HepG2 (cell line): Measurements from ENCODE around the gene ADGRG6. TPM values are rescaled to one million over a fixed set of nuclear protein-coding genes. Genes with fewer than 3 reads are reported as not detected.

Experiments
- ASH2L ChIP-seq: fragments of 300-600, 200-600 bp; sonication (generic); IDR thresholded peaks from 2 replicates; pipeline ENCODE4 v1.7.0; 2017; ENCODE audit warnings: low read depth, mild to moderate bottlenecking, moderate library complexity, mixed read lengths, low read length; ENCODE audit not compliant: insufficient read length
- ATM ChIP-seq: fragments of 450-650 bp; IDR thresholded peaks from 2 replicates; pipeline ENCODE4 v1.7.1; 2017; ENCODE audit warnings: mild to moderate bottlenecking, borderline replicate concordance
- CEBPG ChIP-seq: IDR thresholded peaks from 2 replicates; pipeline ENCODE4 v1.6.1; 2016
- GATA4 ChIP-seq: sonication (generic); IDR thresholded peaks from 2 replicates; pipeline ENCODE4 v1.6.1; 2016; ENCODE audit warnings: antibody characterized with exemption, low read depth, borderline replicate concordance
- HMGA1 ChIP-seq: sonication (generic); formaldehyde crosslinking; conservative IDR thresholded peaks from 2 replicates; pipeline ENCODE4 v1.4.0; 2020; ENCODE audit warnings: missing genetic modification reagents
- NAIF1 ChIP-seq: sonication (generic); formaldehyde crosslinking; IDR thresholded peaks from 2 replicates; pipeline ENCODE4 v1.5.0; 2020; ENCODE audit warnings: mild to moderate bottlenecking, missing genetic modification reagents, borderline replicate concordance
- RAD21 ChIP-seq: fragments of 450-650 bp; formaldehyde crosslinking; IDR thresholded peaks from 2 replicates; pipeline ENCODE4 v1.5.0; 2020; ENCODE audit warnings: mild to moderate bottlenecking
- SYNCRIP ChIP-seq: fragments of 200-400 bp; formaldehyde crosslinking; IDR thresholded peaks from 2 replicates; pipeline ENCODE4 v1.6.1; 2018; ENCODE audit warnings: mild to moderate bottlenecking, low read depth, low read length; ENCODE audit not compliant: insufficient read depth
- TP53 ChIP-seq: sonication (generic); formaldehyde crosslinking; conservative IDR thresholded peaks from 2 replicates; pipeline ENCODE4 v1.4.0; 2020; ENCODE audit warnings: missing genetic modification reagents
- ZC3H4 ChIP-seq: sonication (generic); formaldehyde crosslinking; IDR thresholded peaks from 2 replicates; pipeline ENCODE4 v1.4.0; 2020; ENCODE audit warnings: missing genetic modification reagents, borderline replicate concordance
- ZFP37 ChIP-seq: sonication (generic); formaldehyde crosslinking; IDR thresholded peaks from 2 replicates; pipeline ENCODE4 v1.4.0; 2020; ENCODE audit warnings: missing genetic modification reagents, borderline replicate concordance
- ZNF234 ChIP-seq: sonication (generic); formaldehyde crosslinking; conservative IDR thresholded peaks from 2 replicates; pipeline ENCODE4 v1.5.1; 2020; ENCODE audit warnings: mild to moderate bottlenecking, missing genetic modification reagents
- ZNF766 ChIP-seq: sonication (generic); formaldehyde crosslinking; IDR thresholded peaks from 2 replicates; pipeline ENCODE4 v1.5.0; 2020; ENCODE audit warnings: missing genetic modification reagents, borderline replicate concordance
- polyA plus RNA-seq, 8 experiments: library from polyadenylated mRNA; depleted of rRNA in 3 of 8; stranded (reverse) in 7 of 8; unstranded in 1 of 8; fragments of >200 nt; fragmentation: Illumina TruSeq in 4 of 8; extraction: Trizol in 4 of 8; gene quantifications; 2 replicates each; pipeline versions ENCODE4 v1.2.1 to v1.2.3, GENCODE V29; 2011 to 2016; ENCODE audit warnings: low read depth in 4 of 8, missing spikeins in 1 of 8, mixed read lengths in 1 of 8; ENCODE audit not compliant: insufficient read depth in 1 of 8
- total RNA-seq, 5 experiments: library from RNA; depleted of rRNA; stranded (reverse); fragments of >200 nt; fragmentation: Illumina TruSeq; extraction: Trizol; gene quantifications; 2 replicates each; pipeline ENCODE4 v1.2.3, GENCODE V29; 2016; ENCODE audit warnings: low read depth in 1 of 5
- TF ChIP-seq, protein P1 (sequence below): sonication (generic); formaldehyde crosslinking; IDR thresholded peaks from 2 replicates; pipeline ENCODE4 v1.8.1; 2023; ENCODE audit warnings: mild to moderate bottlenecking, missing genetic modification reagents
- TF ChIP-seq, protein P2 (sequence below): sonication (generic); formaldehyde crosslinking; IDR thresholded peaks from 2 replicates; pipeline ENCODE4 v1.5.0; 2020; ENCODE audit warnings: mild to moderate bottlenecking, missing genetic modification reagents, borderline replicate concordance
- TF ChIP-seq, protein P3 (sequence below): sonication (generic); formaldehyde crosslinking; conservative IDR thresholded peaks from 2 replicates; pipeline ENCODE4 v1.8.0; 2022; ENCODE audit warnings: low read depth, missing genetic modification reagents
- TF ChIP-seq, protein P4 (sequence below): sonication (generic); formaldehyde crosslinking; IDR thresholded peaks from 2 replicates; pipeline ENCODE4 v1.5.0; 2020; ENCODE audit warnings: missing genetic modification reagents
- TF ChIP-seq, protein P5 (sequence below): sonication (generic); formaldehyde crosslinking; IDR thresholded peaks from 2 replicates; pipeline ENCODE4 v1.5.1; 2020; ENCODE audit warnings: mild to moderate bottlenecking, missing genetic modification reagents, moderate library complexity

ADGRG6 gene
- total and polyA plus RNA-seq, 2 of the 13 experiments (the other 11 are each of a cell fraction or from before 2014, with no cell fraction given), result 129 to 249 TPM

DNA sequence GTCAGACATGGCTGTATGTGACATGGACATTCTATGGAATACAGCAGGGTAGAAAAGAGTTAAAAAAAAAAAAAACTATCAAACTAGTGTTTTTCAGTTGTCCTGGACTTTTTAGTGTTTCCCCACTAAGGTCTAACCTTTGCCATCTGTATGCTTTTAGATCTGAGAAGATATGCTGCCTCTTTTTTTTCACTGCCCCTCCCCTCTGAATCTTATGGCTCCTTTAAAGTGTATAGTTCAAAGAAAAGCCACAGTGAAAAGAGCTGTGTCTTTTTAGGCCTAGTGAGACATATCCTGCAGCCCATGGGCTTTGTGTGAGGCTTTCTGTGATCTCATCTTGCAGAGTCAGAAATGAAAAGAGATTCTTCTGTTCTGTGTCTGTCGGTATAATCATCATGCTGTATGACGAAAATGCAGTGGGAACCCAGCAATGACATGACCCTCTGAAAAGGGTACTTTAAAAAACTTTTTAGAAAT is 29.3 kb downstream of the ADGRG6 start (continued):
- TF ChIP-seq GATA4 (peak; percentile 95), ZNF766 (CRISPR knock-in tag) (no peak), TP53 (no peak), NAIF1 (CRISPR knock-in tag) (no peak), ZNF234 (no peak), ATM (no peak), ZFP37 (CRISPR knock-in tag) (no peak), RAD21 (CRISPR knock-in tag) (peak; percentile 27; the same call in 1 of the 2 replicates), CEBPG (peak; percentile 49), ZC3H4 (CRISPR knock-in tag) (no peak), ASH2L (peak; percentile 88), SYNCRIP (no peak), HMGA1 (no peak)
- TF ChIP-seq, protein P1, sequence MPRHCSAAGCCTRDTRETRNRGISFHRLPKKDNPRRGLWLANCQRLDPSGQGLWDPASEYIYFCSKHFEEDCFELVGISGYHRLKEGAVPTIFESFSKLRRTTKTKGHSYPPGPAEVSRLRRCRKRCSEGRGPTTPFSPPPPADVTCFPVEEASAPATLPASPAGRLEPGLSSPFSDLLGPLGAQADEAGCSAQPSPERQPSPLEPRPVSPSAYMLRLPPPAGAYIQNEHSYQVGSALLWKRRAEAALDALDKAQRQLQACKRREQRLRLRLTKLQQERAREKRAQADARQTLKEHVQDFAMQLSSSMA (CRISPR knock-in tag), result no peak
- TF ChIP-seq, protein P2, sequence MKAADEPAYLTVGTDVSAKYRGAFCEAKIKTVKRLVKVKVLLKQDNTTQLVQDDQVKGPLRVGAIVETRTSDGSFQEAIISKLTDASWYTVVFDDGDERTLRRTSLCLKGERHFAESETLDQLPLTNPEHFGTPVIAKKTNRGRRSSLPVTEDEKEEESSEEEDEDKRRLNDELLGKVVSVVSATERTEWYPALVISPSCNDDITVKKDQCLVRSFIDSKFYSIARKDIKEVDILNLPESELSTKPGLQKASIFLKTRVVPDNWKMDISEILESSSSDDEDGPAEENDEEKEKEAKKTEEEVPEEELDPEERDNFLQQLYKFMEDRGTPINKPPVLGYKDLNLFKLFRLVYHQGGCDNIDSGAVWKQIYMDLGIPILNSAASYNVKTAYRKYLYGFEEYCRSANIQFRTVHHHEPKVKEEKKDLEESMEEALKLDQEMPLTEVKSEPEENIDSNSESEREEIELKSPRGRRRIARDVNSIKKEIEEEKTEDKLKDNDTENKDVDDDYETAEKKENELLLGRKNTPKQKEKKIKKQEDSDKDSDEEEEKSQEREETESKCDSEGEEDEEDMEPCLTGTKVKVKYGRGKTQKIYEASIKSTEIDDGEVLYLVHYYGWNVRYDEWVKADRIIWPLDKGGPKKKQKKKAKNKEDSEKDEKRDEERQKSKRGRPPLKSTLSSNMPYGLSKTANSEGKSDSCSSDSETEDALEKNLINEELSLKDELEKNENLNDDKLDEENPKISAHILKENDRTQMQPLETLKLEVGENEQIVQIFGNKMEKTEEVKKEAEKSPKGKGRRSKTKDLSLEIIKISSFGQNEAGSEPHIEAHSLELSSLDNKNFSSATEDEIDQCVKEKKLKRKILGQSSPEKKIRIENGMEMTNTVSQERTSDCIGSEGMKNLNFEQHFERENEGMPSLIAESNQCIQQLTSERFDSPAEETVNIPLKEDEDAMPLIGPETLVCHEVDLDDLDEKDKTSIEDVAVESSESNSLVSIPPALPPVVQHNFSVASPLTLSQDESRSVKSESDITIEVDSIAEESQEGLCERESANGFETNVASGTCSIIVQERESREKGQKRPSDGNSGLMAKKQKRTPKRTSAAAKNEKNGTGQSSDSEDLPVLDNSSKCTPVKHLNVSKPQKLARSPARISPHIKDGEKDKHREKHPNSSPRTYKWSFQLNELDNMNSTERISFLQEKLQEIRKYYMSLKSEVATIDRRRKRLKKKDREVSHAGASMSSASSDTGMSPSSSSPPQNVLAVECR (CRISPR knock-in tag), result peak; percentile 23; the same call in 1 of the 2 replicates
- TF ChIP-seq, protein P3, sequence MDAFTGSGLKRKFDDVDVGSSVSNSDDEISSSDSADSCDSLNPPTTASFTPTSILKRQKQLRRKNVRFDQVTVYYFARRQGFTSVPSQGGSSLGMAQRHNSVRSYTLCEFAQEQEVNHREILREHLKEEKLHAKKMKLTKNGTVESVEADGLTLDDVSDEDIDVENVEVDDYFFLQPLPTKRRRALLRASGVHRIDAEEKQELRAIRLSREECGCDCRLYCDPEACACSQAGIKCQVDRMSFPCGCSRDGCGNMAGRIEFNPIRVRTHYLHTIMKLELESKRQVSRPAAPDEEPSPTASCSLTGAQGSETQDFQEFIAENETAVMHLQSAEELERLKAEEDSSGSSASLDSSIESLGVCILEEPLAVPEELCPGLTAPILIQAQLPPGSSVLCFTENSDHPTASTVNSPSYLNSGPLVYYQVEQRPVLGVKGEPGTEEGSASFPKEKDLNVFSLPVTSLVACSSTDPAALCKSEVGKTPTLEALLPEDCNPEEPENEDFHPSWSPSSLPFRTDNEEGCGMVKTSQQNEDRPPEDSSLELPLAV (CRISPR knock-in tag), result no peak
- TF ChIP-seq, protein P4, sequence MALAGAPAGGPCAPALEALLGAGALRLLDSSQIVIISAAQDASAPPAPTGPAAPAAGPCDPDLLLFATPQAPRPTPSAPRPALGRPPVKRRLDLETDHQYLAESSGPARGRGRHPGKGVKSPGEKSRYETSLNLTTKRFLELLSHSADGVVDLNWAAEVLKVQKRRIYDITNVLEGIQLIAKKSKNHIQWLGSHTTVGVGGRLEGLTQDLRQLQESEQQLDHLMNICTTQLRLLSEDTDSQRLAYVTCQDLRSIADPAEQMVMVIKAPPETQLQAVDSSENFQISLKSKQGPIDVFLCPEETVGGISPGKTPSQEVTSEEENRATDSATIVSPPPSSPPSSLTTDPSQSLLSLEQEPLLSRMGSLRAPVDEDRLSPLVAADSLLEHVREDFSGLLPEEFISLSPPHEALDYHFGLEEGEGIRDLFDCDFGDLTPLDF (CRISPR knock-in tag), result no peak
- TF ChIP-seq, protein P5, sequence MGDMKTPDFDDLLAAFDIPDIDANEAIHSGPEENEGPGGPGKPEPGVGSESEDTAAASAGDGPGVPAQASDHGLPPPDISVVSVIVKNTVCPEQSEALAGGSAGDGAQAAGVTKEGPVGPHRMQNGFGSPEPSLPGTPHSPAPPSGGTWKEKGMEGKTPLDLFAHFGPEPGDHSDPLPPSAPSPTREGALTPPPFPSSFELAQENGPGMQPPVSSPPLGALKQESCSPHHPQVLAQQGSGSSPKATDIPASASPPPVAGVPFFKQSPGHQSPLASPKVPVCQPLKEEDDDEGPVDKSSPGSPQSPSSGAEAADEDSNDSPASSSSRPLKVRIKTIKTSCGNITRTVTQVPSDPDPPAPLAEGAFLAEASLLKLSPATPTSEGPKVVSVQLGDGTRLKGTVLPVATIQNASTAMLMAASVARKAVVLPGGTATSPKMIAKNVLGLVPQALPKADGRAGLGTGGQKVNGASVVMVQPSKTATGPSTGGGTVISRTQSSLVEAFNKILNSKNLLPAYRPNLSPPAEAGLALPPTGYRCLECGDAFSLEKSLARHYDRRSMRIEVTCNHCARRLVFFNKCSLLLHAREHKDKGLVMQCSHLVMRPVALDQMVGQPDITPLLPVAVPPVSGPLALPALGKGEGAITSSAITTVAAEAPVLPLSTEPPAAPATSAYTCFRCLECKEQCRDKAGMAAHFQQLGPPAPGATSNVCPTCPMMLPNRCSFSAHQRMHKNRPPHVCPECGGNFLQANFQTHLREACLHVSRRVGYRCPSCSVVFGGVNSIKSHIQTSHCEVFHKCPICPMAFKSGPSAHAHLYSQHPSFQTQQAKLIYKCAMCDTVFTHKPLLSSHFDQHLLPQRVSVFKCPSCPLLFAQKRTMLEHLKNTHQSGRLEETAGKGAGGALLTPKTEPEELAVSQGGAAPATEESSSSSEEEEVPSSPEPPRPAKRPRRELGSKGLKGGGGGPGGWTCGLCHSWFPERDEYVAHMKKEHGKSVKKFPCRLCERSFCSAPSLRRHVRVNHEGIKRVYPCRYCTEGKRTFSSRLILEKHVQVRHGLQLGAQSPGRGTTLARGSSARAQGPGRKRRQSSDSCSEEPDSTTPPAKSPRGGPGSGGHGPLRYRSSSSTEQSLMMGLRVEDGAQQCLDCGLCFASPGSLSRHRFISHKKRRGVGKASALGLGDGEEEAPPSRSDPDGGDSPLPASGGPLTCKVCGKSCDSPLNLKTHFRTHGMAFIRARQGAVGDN, result no peak
